ENCODE results near the gene MEIS3. TPM values are rescaled to one million over a fixed set of nuclear protein-coding genes. Genes with fewer than 3 reads are reported as not detected.
A peak's percentile ranks its signal among the peaks of the same experiment; 100 is the strongest.

Gene MEIS3
- total and polyA plus RNA-seq, 9 of the 15 experiments (the other 6 are each of a cell fraction or from before 2014, with no cell fraction given), result 0.06 to 0.80 (median 0.25) TPM; not detected in 1

DNA sequence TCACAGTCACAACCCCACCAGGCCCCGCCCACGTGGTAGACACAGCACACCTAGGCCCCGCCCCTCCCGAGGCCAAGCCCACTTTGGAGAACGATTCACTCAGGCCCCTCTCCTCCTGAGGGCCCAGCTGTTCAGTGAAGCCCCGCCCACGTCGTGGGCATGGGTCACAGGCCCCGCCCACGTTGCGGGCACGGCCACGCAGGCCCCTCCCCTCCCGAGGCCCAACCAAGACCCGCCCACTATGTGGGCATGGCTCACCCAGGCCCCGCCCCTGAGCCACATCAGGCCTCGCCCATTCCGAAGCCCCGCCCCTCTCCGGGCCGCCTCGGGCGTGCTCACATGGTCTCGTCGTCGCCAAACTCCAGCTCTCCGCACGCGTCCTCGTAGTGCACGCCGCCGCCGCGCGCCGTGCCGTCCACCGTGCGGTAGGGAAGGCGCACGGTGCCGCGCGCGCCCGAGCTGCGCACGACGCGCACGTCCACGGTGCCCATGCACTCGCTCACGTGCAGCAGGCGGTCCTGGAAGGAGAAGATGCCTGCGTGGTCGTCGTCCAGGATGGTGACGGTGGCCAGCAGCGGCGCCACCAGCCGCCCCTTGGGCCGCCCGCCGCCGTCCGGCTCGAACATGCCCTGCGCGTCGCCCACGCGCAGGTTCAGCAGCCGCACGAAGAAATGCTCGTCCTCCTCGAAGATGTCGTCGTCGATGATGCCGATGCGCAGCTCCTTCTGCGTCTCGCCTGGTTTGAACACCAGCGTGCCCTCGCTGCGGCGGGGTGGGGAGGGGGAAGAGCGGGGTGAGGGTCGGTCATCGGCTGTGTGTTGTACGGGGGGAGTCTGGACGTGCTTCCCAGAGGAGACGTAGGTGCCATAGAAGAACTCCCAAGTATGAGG, 28.4 kb upstream of the MEIS3 start (continued):
- TF ChIP-seq JUN (IDR thresholded peaks at IDR 0.05; ENCODE audit: borderline replicate concordance, low read depth, low read length) (peak; percentile 40; the same call in 1 of the 2 replicates), JUN (CRISPR knock-in tag; IDR thresholded peaks at IDR 0.05; ENCODE audit: borderline replicate concordance) (peak; percentile 90; the same call in 1 of the 2 replicates), OTX1 (CRISPR knock-in tag; IDR thresholded peaks at IDR 0.05) (no peak), PURB (CRISPR knock-in tag; IDR thresholded peaks at IDR 0.05; ENCODE audit: low read depth) (no peak), PCBP1 (IDR thresholded peaks at IDR 0.05; ENCODE audit: low read depth, low read length, poor library complexity, severe bottlenecking) (peak; percentile 19), ZBTB8A (IDR thresholded peaks at IDR 0.05; ENCODE audit: partially characterized antibody) (no peak), MCM2 (IDR thresholded peaks at IDR 0.05; ENCODE audit: low read depth) (no peak), HDAC6 (IDR thresholded peaks at IDR 0.05; ENCODE audit: low read depth, low read length) (peak; percentile 75; the same call in 1 of the 2 replicates), E2F3 (CRISPR knock-in tag; IDR thresholded peaks at IDR 0.05) (no peak), NR4A1 (CRISPR knock-in tag; IDR thresholded peaks at IDR 0.05) (0 out of 2 replicates have a peak, but pooled peaks have one; percentile 25), NR4A1 (tag; IDR thresholded peaks at IDR 0.05) (no peak), DACH1 (IDR thresholded peaks at IDR 0.05; ENCODE audit: partially characterized antibody) (peak; percentile 98), ATF7 (IDR thresholded peaks at IDR 0.05) (peak; percentile 74), NR3C1 (CRISPR knock-in tag; IDR thresholded peaks at IDR 0.05) (peak; percentile 98)
- TF ChIP-seq, protein P1, sequence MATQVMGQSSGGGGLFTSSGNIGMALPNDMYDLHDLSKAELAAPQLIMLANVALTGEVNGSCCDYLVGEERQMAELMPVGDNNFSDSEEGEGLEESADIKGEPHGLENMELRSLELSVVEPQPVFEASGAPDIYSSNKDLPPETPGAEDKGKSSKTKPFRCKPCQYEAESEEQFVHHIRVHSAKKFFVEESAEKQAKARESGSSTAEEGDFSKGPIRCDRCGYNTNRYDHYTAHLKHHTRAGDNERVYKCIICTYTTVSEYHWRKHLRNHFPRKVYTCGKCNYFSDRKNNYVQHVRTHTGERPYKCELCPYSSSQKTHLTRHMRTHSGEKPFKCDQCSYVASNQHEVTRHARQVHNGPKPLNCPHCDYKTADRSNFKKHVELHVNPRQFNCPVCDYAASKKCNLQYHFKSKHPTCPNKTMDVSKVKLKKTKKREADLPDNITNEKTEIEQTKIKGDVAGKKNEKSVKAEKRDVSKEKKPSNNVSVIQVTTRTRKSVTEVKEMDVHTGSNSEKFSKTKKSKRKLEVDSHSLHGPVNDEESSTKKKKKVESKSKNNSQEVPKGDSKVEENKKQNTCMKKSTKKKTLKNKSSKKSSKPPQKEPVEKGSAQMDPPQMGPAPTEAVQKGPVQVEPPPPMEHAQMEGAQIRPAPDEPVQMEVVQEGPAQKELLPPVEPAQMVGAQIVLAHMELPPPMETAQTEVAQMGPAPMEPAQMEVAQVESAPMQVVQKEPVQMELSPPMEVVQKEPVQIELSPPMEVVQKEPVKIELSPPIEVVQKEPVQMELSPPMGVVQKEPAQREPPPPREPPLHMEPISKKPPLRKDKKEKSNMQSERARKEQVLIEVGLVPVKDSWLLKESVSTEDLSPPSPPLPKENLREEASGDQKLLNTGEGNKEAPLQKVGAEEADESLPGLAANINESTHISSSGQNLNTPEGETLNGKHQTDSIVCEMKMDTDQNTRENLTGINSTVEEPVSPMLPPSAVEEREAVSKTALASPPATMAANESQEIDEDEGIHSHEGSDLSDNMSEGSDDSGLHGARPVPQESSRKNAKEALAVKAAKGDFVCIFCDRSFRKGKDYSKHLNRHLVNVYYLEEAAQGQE (IDR thresholded peaks at IDR 0.05; ENCODE audit: borderline replicate concordance), result peak; percentile 6
- TF ChIP-seq, protein P1 (CRISPR knock-in tag; IDR thresholded peaks at IDR 0.05; ENCODE audit: low read depth), result no peak
- TF ChIP-seq, protein P2, sequence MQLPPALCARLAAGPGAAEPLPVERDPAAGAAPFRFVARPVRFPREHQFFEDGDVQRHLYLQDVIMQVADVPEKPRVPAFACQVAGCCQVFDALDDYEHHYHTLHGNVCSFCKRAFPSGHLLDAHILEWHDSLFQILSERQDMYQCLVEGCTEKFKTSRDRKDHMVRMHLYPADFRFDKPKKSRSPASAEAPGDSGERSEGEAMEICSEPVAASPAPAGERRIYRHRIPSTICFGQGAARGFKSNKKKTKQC (CRISPR knock-in tag; IDR thresholded peaks at IDR 0.05), result peak; percentile 94; the same call in 1 of the 2 replicates
- TF ChIP-seq, protein P3, sequence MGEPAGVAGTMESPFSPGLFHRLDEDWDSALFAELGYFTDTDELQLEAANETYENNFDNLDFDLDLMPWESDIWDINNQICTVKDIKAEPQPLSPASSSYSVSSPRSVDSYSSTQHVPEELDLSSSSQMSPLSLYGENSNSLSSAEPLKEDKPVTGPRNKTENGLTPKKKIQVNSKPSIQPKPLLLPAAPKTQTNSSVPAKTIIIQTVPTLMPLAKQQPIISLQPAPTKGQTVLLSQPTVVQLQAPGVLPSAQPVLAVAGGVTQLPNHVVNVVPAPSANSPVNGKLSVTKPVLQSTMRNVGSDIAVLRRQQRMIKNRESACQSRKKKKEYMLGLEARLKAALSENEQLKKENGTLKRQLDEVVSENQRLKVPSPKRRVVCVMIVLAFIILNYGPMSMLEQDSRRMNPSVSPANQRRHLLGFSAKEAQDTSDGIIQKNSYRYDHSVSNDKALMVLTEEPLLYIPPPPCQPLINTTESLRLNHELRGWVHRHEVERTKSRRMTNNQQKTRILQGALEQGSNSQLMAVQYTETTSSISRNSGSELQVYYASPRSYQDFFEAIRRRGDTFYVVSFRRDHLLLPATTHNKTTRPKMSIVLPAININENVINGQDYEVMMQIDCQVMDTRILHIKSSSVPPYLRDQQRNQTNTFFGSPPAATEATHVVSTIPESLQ (CRISPR knock-in tag; IDR thresholded peaks at IDR 0.05), result peak; percentile 91; the same call in 1 of the 2 replicates
